GM18499 (cell line): Measurements from ENCODE around the gene SLC2A9.

Experiments used
- ATAC-seq: cut with Tn5 transposase; IDR thresholded peaks from one replicate; pipeline ENCODE4 v1.9.1; 2021; ENCODE audit warnings: moderate number of reproducible peaks; ENCODE audit not compliant: insufficient read depth, unreplicated experiment

SLC2A9 gene

GRCh38 chr4:10046471-10046870 is 25.2 kb upstream of the SLC2A9 start:
- ATAC-seq: no peak

GRCh38 chr4:10045481-10045880 is 24.2 kb upstream of the SLC2A9 start:
- ATAC-seq: no peak

- no peak for ATAC-seq
These were observed 19.7 kb upstream of the SLC2A9 start for GRCh38 chr4:10041036-10041435.

GRCh38 chr4:10040049-10040892 is 19.0 kb upstream of the SLC2A9 start:
- no peak for ATAC-seq

- ATAC-seq: no peak
These were observed 15.6 kb upstream of the SLC2A9 start for GRCh38 chr4:10036807-10037342.

- no peak for ATAC-seq
These were observed 13.8 kb upstream of the SLC2A9 start for GRCh38 chr4:10035130-10035529.

- ATAC-seq: no peak
These were observed 13.4 kb upstream of the SLC2A9 start for GRCh38 chr4:10034612-10035104.

- no peak for ATAC-seq
These were observed 12.8 kb upstream of the SLC2A9 start for GRCh38 chr4:10034136-10034535.

- ATAC-seq: no peak
These were observed 12.0 kb upstream of the SLC2A9 start for GRCh38 chr4:10033191-10033881.

GRCh38 chr4:10032625-10033024 is 11.3 kb upstream of the SLC2A9 start:
- ATAC-seq: no peak

- ATAC-seq: no peak
These were observed 10.6 kb upstream of the SLC2A9 start for GRCh38 chr4:10031668-10032590.

- ATAC-seq: no peak
These were observed 9.8 kb upstream of the SLC2A9 start for GRCh38 chr4:10030972-10031667.

- no peak for ATAC-seq
These were observed 8.1 kb upstream of the SLC2A9 start for GRCh38 chr4:10029403-10029802.

- no peak for ATAC-seq
These were observed 7.6 kb upstream of the SLC2A9 start for GRCh38 chr4:10028910-10029309.

- no peak for ATAC-seq
These were observed 5.2 kb upstream of the SLC2A9 start for GRCh38 chr4:10026485-10026884.

- ATAC-seq: no peak
These were observed 4.0 kb upstream of the SLC2A9 start for GRCh38 chr4:10025230-10025806.

GRCh38 chr4:10024303-10024702 is 3.0 kb upstream of the SLC2A9 start:
- ATAC-seq: no peak

- no peak for ATAC-seq
These were observed 2.5 kb upstream of the SLC2A9 start for GRCh38 chr4:10023806-10024205.

- ATAC-seq: no peak
These were observed 1.7 kb upstream of the SLC2A9 start for GRCh38 chr4:10023050-10023419.
